LNCAP (cell line): ENCODE measurements around the gene ARHGEF26.
A peak's percentile ranks its signal among the peaks of the same experiment; 100 is the strongest.

Source experiments
- CTCF ChIP-seq: fragments of 450-650 bp; IDR thresholded peaks from 2 replicates; pipeline ENCODE4 v1.5.1; 2017; ENCODE audit warnings: mild to moderate bottlenecking

ARHGEF26 gene

GRCh38 chr3:154089421-154090420, 31.5 kb upstream of the ARHGEF26 start:
- no peak for TF ChIP-seq CTCF

- TF ChIP-seq CTCF, result no peak
Measured at GRCh38 chr3:154094051-154094450, 27.1 kb upstream of the ARHGEF26 start.

- TF ChIP-seq CTCF, result peak; percentile 79
Measured at GRCh38 chr3:154095832-154096421, 25.3 kb upstream of the ARHGEF26 start.

- no peak for TF ChIP-seq CTCF
Measured at GRCh38 chr3:154098376-154098775, 22.8 kb upstream of the ARHGEF26 start.

- no peak for TF ChIP-seq CTCF
Measured at GRCh38 chr3:154100556-154100955, 20.6 kb upstream of the ARHGEF26 start.

GRCh38 chr3:154101250-154101649, 19.9 kb upstream of the ARHGEF26 start:
- TF ChIP-seq CTCF, result no peak

GRCh38 chr3:154102225-154102624, 19.0 kb upstream of the ARHGEF26 start:
- TF ChIP-seq CTCF, result no peak
